Heart left ventricle (tissue), 16 donors: ENCODE data around the gene NRDE2. TPM values are rescaled to one million over a fixed set of nuclear protein-coding genes. Genes with fewer than 3 reads are reported as not detected.

Experiments used
- ATAC-seq, 4 donors: fragments of 200-7000 bp; cut with Tn5 transposase; one replicate each; pipeline ENCODE4 v1.9.1; 2020 to 2022; ENCODE audit warnings: moderate library complexity in 4 of 4, mild to moderate bottlenecking in 3 of 4, moderate number of reproducible peaks in 1 of 4
- DNase-seq, 5 donors: peaks; one replicate each; pipeline ENCODE4 v3.0.0-alpha.2; 2020
- H3K27ac ChIP-seq, 12 donors: fragments of 200-600 bp; sonication (generic) in 4 of 12; one replicate each; pipeline versions ENCODE4 v1.5.0 to v1.8.0; 2016 to 2022; ENCODE audit warnings: mild to moderate bottlenecking in 2 of 12
- H3K27me3 ChIP-seq, 9 donors: fragments of 200-600 bp; sonication (generic) in 2 of 9; one replicate each; pipeline versions ENCODE4 v1.5.1 to v1.8.0; 2016 to 2022; ENCODE audit warnings: mild to moderate bottlenecking in 3 of 9
- H3K36me3 ChIP-seq, 9 donors: fragments of 200-600 bp; sonication (generic) in 2 of 9; one replicate each; pipeline versions ENCODE4 v1.5.0 to v1.8.0; 2018 to 2022; ENCODE audit warnings: mild to moderate bottlenecking in 2 of 9
- H3K4me1 ChIP-seq, 12 donors: fragments of 200-600 bp; sonication (generic) in 4 of 12; one replicate each; pipeline versions ENCODE4 v1.5.0 to v1.8.0; 2016 to 2022; ENCODE audit warnings: mild to moderate bottlenecking in 3 of 12
- H3K4me3 ChIP-seq, 12 donors: fragments of 200-600 bp; sonication (generic) in 4 of 12; one replicate each; pipeline versions ENCODE4 v1.5.0 to v1.8.0; 2017 to 2022; ENCODE audit warnings: mild to moderate bottlenecking in 9 of 12, moderate library complexity in 4 of 12
- H3K9me3 ChIP-seq, 12 donors: fragments of 200-600 bp; sonication (generic) in 4 of 12; one replicate each; pipeline versions ENCODE4 v1.5.0 to v1.8.0; 2016 to 2022; ENCODE audit warnings: mild to moderate bottlenecking in 1 of 12
- POLR2A ChIP-seq, 2 donors: fragments of 450-650 bp; IDR thresholded peaks; one replicate each; pipeline ENCODE4 v1.6.1; 2017; ENCODE audit warnings: antibody characterized with exemption in 2 of 2, mild to moderate bottlenecking in 2 of 2, moderate library complexity in 2 of 2
- WGBS, 4 donors: extraction: QIAGEN DNeasy Blood & Tissue Kit in 2 of 4; methylation state at CpG; one replicate each; pipeline versions ENCODE4 v1.1.5 to v1.1.7; 2013 to 2018; 5-methylcytosine and 5-hydroxymethylcytosine counted together
- intact Hi-C, 10 donors: fragments of 100-400 bp; cut with DNase I; formaldehyde crosslinking; loops; one replicate each; pipeline versions ENCODE4 v1.11.1 to v1.14.2; 2022
- polyA plus RNA-seq, 2 donors: library from polyadenylated mRNA; stranded (reverse); fragments of 200-250 nt; gene quantifications; one replicate each; pipeline ENCODE4 v1.2.3, GENCODE V29; 2013
- total RNA-seq, 9 donors: library from RNA; depleted of rRNA in 2 of 9; stranded (reverse); fragments of >200 nt in 2 of 9; fragmentation: NEBNext Ultra II Directional in 3 of 9; extraction: Animal tissue kit (Norgen Biotek cat#: 25700) in 3 of 9; gene quantifications; one replicate each; pipeline versions ENCODE4 v1.1.0 to v1.2.4, GENCODE V29; 2016 to 2023
- TF ChIP-seq, protein P1 (sequence below), 12 donors: fragments of 200-600 bp; sonication (generic) in 4 of 12; IDR thresholded peaks; one replicate each; pipeline versions ENCODE4 v1.5.0 to v1.8.0; 2018 to 2022; ENCODE audit warnings: antibody characterized with exemption in 12 of 12, mild to moderate bottlenecking in 5 of 12
- donor health status: ischemic (EF 13 %, LVEDD 7.1; RV severe dilation, severe dysfunction).
- donor health status: healthy with polysubstance abuse.
- donor health status: DM: no; HTN: yes; CAD: no.
- donor health status: DM: no; HTN: no; CAD: no.
- donor health status: ischemic (EF 25% LVEDD 6.9; RV normal size, moderate dysfunction).
- donor health status: ischemic (EF 25% LVEDD 5.7; RV mildly dilated, moderate dysfunction).
- donor health status: healthy.
- donor health status: DM: yes; HTN: yes; CAD: no.
- donor health status: ischemic (EF 35%, LVEDD 5.7; RV mildly dilated, moderate dysfunction).
- donor health status: nonischemic (EF 11% LVEDD 7.7; RV severe dilation, severe dysfunction).
- donor health status: DM: yes; HTN: yes; CAD: no.
- donor health status: PGD.
- donor health status: ischemic (EF 29% LVEDD 5.4; RV normal size, mild dysfunction).
- donor health status: nonischemic (EF 23%, LVEDD 6.1; RV moderate dilation, normal function).

NRDE2 gene
- total and polyA plus RNA-seq, 11 donors: 5.2 to 15.4 (median 9.4) TPM

DNA sequence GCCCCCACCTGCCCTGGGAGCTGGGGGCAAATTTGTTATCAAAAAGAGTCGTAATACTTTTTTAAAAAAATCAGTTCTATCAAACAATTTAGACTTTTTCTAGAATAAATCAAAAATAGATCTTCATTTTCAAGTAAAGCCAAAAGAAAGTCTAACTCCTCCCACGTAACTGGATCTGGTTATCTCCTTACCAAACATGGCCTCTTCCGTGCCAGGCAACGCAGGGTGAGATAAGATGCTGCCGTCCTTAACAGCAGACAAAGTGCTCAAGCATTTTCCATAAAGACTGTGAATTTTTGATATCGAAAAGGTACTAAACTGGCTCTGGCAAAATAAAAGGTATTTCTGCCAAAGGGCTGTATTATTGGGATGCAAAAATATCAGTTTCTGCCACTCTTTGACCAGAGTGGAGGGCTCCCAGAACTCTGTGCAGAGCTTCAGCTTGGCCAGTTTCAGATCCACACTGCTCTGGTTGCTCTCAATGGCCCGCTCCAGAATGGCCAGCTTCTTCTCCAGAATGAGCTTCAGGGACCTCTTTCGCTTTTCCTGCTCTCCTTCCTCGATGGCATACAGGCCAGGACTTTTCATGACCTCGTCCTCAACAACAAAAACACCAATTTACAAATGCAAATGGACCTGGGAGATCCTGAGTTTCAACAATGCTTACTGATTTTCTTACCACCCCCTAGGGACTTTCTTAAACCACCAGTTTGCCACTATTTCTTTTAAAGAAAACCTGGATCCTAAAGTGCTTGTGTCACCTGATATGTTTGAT is 29.0 kb downstream of the NRDE2 start:
- Histone ChIP-seq H3K4me1 (peaks cover 5 to 33% (median 16%) of the 10 kb centered on the region in 12 donors), H3K4me3 (no peak overlapping the region), H3K9me3 (no peaks in the 10 kb centered on the region), H3K36me3 (peaks cover 0 to 75% (median 51%) of the 10 kb centered on the region in 9 donors), H3K27me3 (no peaks in the 10 kb centered on the region), H3K27ac (peak overlapping the region in 9 of 12 donors; percentile 5 to 73 (median 56))
- DNase-seq: no peak
- WGBS, 4 donors: 60 to 68% (median 64%) methylated on average over 10 of the region's 10 CpGs
- intact Hi-C loops: loop anchor here (2.0 to 10.0 kb wide), 11 partner anchors 80 to 592 kb away; partner anchors contain the start of gene CALM1 (in 6 of the 10)
- no peak for TF ChIP-seq POLR2A (IDR thresholded peaks at IDR 0.05)
- TF ChIP-seq, protein P1, sequence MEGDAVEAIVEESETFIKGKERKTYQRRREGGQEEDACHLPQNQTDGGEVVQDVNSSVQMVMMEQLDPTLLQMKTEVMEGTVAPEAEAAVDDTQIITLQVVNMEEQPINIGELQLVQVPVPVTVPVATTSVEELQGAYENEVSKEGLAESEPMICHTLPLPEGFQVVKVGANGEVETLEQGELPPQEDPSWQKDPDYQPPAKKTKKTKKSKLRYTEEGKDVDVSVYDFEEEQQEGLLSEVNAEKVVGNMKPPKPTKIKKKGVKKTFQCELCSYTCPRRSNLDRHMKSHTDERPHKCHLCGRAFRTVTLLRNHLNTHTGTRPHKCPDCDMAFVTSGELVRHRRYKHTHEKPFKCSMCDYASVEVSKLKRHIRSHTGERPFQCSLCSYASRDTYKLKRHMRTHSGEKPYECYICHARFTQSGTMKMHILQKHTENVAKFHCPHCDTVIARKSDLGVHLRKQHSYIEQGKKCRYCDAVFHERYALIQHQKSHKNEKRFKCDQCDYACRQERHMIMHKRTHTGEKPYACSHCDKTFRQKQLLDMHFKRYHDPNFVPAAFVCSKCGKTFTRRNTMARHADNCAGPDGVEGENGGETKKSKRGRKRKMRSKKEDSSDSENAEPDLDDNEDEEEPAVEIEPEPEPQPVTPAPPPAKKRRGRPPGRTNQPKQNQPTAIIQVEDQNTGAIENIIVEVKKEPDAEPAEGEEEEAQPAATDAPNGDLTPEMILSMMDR (IDR thresholded peaks at IDR 0.05): no peak
- no peak for ATAC-seq

- 38 to 50% (median 45%) methylated on average over 5 of the region's 5 CpGs for WGBS, 4 donors
- intact Hi-C loops: loop anchor here (1.0 to 10.0 kb wide), 13 partner anchors 81 to 593 kb away; partner anchors contain the start of gene CALM1 (in 6 of the 10)
- Histone ChIP-seq H3K9me3 (no peaks in the 10 kb centered on the region), H3K4me3 (no peak overlapping the region), H3K36me3 (peaks cover 0 to 77% (median 53%) of the 10 kb centered on the region in 9 donors), H3K27ac (peak overlapping the region in 11 of 12 donors; percentile 11 to 73 (median 42)), H3K27me3 (no peaks in the 10 kb centered on the region), H3K4me1 (peaks cover 5 to 43% (median 16%) of the 10 kb centered on the region in 12 donors)
- DNase-seq: no peak
- ATAC-seq: peak; percentile 23 to 70 (median 42)
- TF ChIP-seq, protein P1 (IDR thresholded peaks at IDR 0.05): peak; percentile 30 to 74 (median 60)
- no peak for TF ChIP-seq POLR2A (IDR thresholded peaks at IDR 0.05)
These were observed 30.1 kb downstream of the NRDE2 start for GRCh38 chr14:90301668-90302090.

DNA sequence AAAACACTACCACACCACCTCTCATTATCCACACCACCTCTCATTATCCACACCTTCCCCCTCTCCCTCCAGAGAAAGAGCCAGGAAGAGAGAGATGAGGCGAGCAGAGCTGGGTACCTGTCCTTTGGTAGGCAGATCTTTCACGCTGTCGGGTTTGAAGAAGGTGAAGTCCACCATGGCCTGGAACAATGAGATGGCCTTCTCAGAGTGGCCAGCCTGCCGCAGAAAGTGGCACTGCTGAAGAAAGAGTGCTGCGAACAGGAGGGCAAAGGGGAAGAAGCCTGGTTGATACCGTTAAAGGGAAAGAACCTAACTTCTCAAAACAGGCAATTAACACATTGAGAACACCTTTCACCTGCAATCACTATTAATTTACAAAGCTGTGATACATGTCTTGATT is 30.6 kb downstream of the NRDE2 start:
- TF ChIP-seq, protein P1 (IDR thresholded peaks at IDR 0.05): no peak
- TF ChIP-seq POLR2A (IDR thresholded peaks at IDR 0.05): no peak
- H3K9me3 ChIP-seq: no peaks in the 10 kb centered on the region
- peak overlapping the region in 7 of 12 donors; percentile 23 to 73 (median 50) for H3K27ac ChIP-seq
- WGBS, 4 donors: 79 to 83% (median 83%) methylated on average over 6 of the region's 6 CpGs
- H3K4me3 ChIP-seq: no peak overlapping the region
- H3K36me3 ChIP-seq: peaks cover 0 to 79% (median 58%) of the 10 kb centered on the region in 9 donors
- intact Hi-C loops: loop anchor here (1.0 to 10.0 kb wide), 12 partner anchors 81 to 594 kb away; partner anchors contain the start of gene CALM1 (in 6 of the 10)
- peaks cover 5 to 48% (median 16%) of the 10 kb centered on the region in 12 donors for H3K4me1 ChIP-seq
- DNase-seq: no peak
- ATAC-seq: peak in 1 of 4 donors; percentile 2
- no peaks in the 10 kb centered on the region for H3K27me3 ChIP-seq

GRCh38 chr14:90300611-90301047 is 31.1 kb downstream of the NRDE2 start:
- no peaks in the 10 kb centered on the region for H3K27me3 ChIP-seq
- intact Hi-C loops: loop anchor here (1.0 to 10.0 kb wide), 12 partner anchors 82 to 594 kb away; partner anchors contain the start of gene CALM1 (in 6 of the 10)
- no peaks in the 10 kb centered on the region for H3K9me3 ChIP-seq
- no peak overlapping the region for H3K4me3 ChIP-seq
- TF ChIP-seq POLR2A (IDR thresholded peaks at IDR 0.05): no peak
- TF ChIP-seq, protein P1 (IDR thresholded peaks at IDR 0.05): no peak
- whole genome bisulfite sequencing, 4 donors: 83 to 92% (median 90%) methylated on average over 2 of the region's 2 CpGs
- no peak for ATAC-seq
- H3K4me1 ChIP-seq: peaks cover 5 to 48% (median 16%) of the 10 kb centered on the region in 12 donors
- DNase-seq: no peak
- peaks cover 0 to 79% (median 60%) of the 10 kb centered on the region in 9 donors for H3K36me3 ChIP-seq
- H3K27ac ChIP-seq: peak overlapping the region in 6 of 12 donors; percentile 20 to 73 (median 58)
